Liver (tissue), 9 donors: ENCODE measurements around the gene DAND5. TPM values are rescaled to one million over a fixed set of nuclear protein-coding genes. Genes with fewer than 3 reads are reported as not detected.

ENCODE experiments used
- DNase-seq: peaks from one replicate; pipeline ENCODE4 v3.0.0-alpha.2; 2017; ENCODE audit warnings: low spot score
- H3K27ac ChIP-seq, 2 donors: one replicate each; pipeline ENCODE4 v1.7.0; 2013; ENCODE audit warnings: inconsistent platforms in 2 of 2, low read length in 2 of 2, control low read depth in 1 of 2, low read depth in 1 of 2, mild to moderate bottlenecking in 1 of 2
- H3K27me3 ChIP-seq, 4 donors: one replicate each; pipeline versions ENCODE4 v1.6.1 to v1.7.0; 2013; ENCODE audit warnings: low read length in 3 of 4, inconsistent platforms in 1 of 4, mild to moderate bottlenecking in 1 of 4, moderate library complexity in 1 of 4; ENCODE audit not compliant: control insufficient read depth in 4 of 4, insufficient read depth in 4 of 4
- H3K36me3 ChIP-seq, 4 donors: one replicate each; pipeline versions ENCODE4 v1.6.1 to v1.7.0; 2013; ENCODE audit warnings: low read length in 3 of 4, mild to moderate bottlenecking in 3 of 4, low read depth in 1 of 4, moderate library complexity in 1 of 4; ENCODE audit not compliant: control insufficient read depth in 4 of 4, insufficient read depth in 3 of 4
- H3K4me1 ChIP-seq, 4 donors: one replicate each; pipeline versions ENCODE4 v1.6.1 to v1.7.0; 2013; ENCODE audit warnings: low read length in 3 of 4, mild to moderate bottlenecking in 3 of 4, moderate library complexity in 1 of 4; ENCODE audit not compliant: control insufficient read depth in 4 of 4, insufficient read depth in 4 of 4
- H3K4me3 ChIP-seq, 3 donors: one replicate each; pipeline versions ENCODE4 v1.6.1 to v1.7.0; 2013; ENCODE audit warnings: low read length in 3 of 3, control low read depth in 1 of 3, low read depth in 1 of 3, mild to moderate bottlenecking in 1 of 3
- H3K9ac ChIP-seq, 2 donors: one replicate each; pipeline ENCODE4 v1.7.0; 2013; ENCODE audit warnings: low read length in 2 of 2, mild to moderate bottlenecking in 2 of 2, moderate library complexity in 2 of 2, control low read depth in 1 of 2, low read depth in 1 of 2
- H3K9me3 ChIP-seq, 4 donors: one replicate each; pipeline versions ENCODE4 v1.6.1 to v1.7.0; 2013; ENCODE audit warnings: low read length in 3 of 4; ENCODE audit not compliant: control insufficient read depth in 4 of 4
- ATF3 ChIP-seq: IDR thresholded peaks from 2 replicates; pipeline ENCODE4 v1.6.1; 2016; ENCODE audit warnings: antibody characterized with exemption
- CTCF ChIP-seq: fragments of 150-350 bp; IDR thresholded peaks from 2 replicates; pipeline ENCODE4 v1.5.1; 2017; ENCODE audit warnings: improper control_type of control experiment, low read depth, low read length; ENCODE audit not compliant: missing input control
- EGR1 ChIP-seq, 2 donors: IDR thresholded peaks; 2 replicates each; pipeline ENCODE4 v1.6.1; 2016 to 2018; ENCODE audit warnings: antibody characterized with exemption in 2 of 2, low read depth in 2 of 2
- FOXA1 ChIP-seq: IDR thresholded peaks from 2 replicates; pipeline ENCODE4 v1.6.1; 2016; ENCODE audit warnings: antibody characterized with exemption
- FOXA2 ChIP-seq: IDR thresholded peaks from 2 replicates; pipeline ENCODE4 v1.6.1; 2016; ENCODE audit warnings: antibody characterized with exemption
- GABPA ChIP-seq, 2 donors: IDR thresholded peaks in 1 of 2; conservative IDR thresholded peaks in 1 of 2; 2 replicates each; pipeline ENCODE4 v1.6.1; 2016; ENCODE audit warnings: antibody characterized with exemption in 2 of 2, mild to moderate bottlenecking in 1 of 2, moderate library complexity in 1 of 2
- HNF4A ChIP-seq, 2 donors: conservative IDR thresholded peaks; 2 replicates each; pipeline ENCODE4 v1.6.1; 2016; ENCODE audit warnings: antibody characterized with exemption in 2 of 2, mild to moderate bottlenecking in 2 of 2
- HNF4G ChIP-seq: IDR thresholded peaks from 2 replicates; pipeline ENCODE4 v1.6.1; 2016; ENCODE audit warnings: antibody characterized with exemption
- JUND ChIP-seq, 2 donors: IDR thresholded peaks; 2 replicates each; pipeline ENCODE4 v1.6.1; 2016; ENCODE audit warnings: antibody characterized with exemption in 2 of 2
- MAX ChIP-seq: IDR thresholded peaks from 2 replicates; pipeline ENCODE4 v1.6.1; 2016; ENCODE audit warnings: antibody characterized with exemption
- NR2F2 ChIP-seq: IDR thresholded peaks from 2 replicates; pipeline ENCODE4 v1.6.1; 2016; ENCODE audit warnings: antibody characterized with exemption
- RAD21 ChIP-seq, 2 donors: IDR thresholded peaks; 2 replicates each; pipeline ENCODE4 v1.6.1; 2016; ENCODE audit warnings: antibody characterized with exemption in 2 of 2, mild to moderate bottlenecking in 2 of 2
- REST ChIP-seq: IDR thresholded peaks from 2 replicates; pipeline ENCODE4 v1.6.1; 2016; ENCODE audit warnings: antibody characterized with exemption, mild to moderate bottlenecking
- RXRA ChIP-seq, 2 donors: IDR thresholded peaks; 2 replicates each; pipeline ENCODE4 v1.6.1; 2017 to 2018; ENCODE audit warnings: antibody characterized with exemption in 2 of 2, mild to moderate bottlenecking in 1 of 2
- SP1 ChIP-seq: IDR thresholded peaks from 2 replicates; pipeline ENCODE4 v1.6.1; 2018; ENCODE audit warnings: antibody characterized with exemption, mild to moderate bottlenecking
- TAF1 ChIP-seq: conservative IDR thresholded peaks from 2 replicates; pipeline ENCODE4 v1.6.1; 2016; ENCODE audit warnings: antibody characterized with exemption, mild to moderate bottlenecking
- YY1 ChIP-seq: IDR thresholded peaks from 2 replicates; pipeline ENCODE4 v1.6.1; 2016; ENCODE audit warnings: antibody characterized with exemption, mild to moderate bottlenecking
- ZBTB33 ChIP-seq: IDR thresholded peaks from 2 replicates; pipeline ENCODE4 v1.6.1; 2016; ENCODE audit warnings: antibody characterized with exemption
- WGBS: extraction: QIAGEN DNeasy Blood & Tissue Kit; methylation state at CpG from one replicate; pipeline ENCODE4 v1.1.7; 2013; 5-methylcytosine and 5-hydroxymethylcytosine counted together
- polyA plus RNA-seq, 2 donors: library from polyadenylated mRNA; stranded (reverse) in 1 of 2; unstranded in 1 of 2; fragments of 200-250 nt in 1 of 2; fragments of >200 nt in 1 of 2; fragmentation: Nextera tagmentation in 1 of 2; extraction: Ambion mirVana in 1 of 2; gene quantifications; one replicate each; pipeline versions ENCODE4 v1.2.1 to v1.2.3, GENCODE V29; 2013 to 2015
- total RNA-seq, 2 donors: library from RNA; depleted of rRNA; stranded (reverse); fragments of >200 nt; gene quantifications; one replicate each; pipeline ENCODE4 v1.2.3, GENCODE V29; 2014
- donor health status: healthy.
- donor health status: healthy.
- donor health status: healthy.
- donor health status: healthy.
- donor health status: healthy.

The DAND5 gene
- total and polyA plus RNA-seq, 4 donors = 0.23 TPM; not detected in 3

- TF ChIP-seq RXRA (IDR thresholded peaks at IDR 0.05) (peak; percentile 16 to 27), REST (peak; percentile 72), NR2F2 (peak; percentile 10), HNF4G (no peak), EGR1 (IDR thresholded peaks at IDR 0.05; ENCODE audit: low read depth in 2 of 2) (peak in 1 of 2 donors; percentile 34), FOXA1 (no peak), ZBTB33 (no peak), RAD21 (IDR thresholded peaks at IDR 0.05) (no peak), SP1 (peak; percentile 42), TAF1 (peak; percentile 45), ATF3 (no peak), MAX (no peak), HNF4A (conservative IDR thresholded peaks at IDR 0.05) (peak; percentile 23 to 39), FOXA2 (no peak), GABPA (IDR thresholded peaks at IDR 0.05 in 1 of 2, conservative IDR thresholded peaks at IDR 0.05 in 1 of 2) (peak; percentile 93 to 98), YY1 (peak; percentile 100), CTCF (no peak), JUND (IDR thresholded peaks at IDR 0.05) (peak in 1 of 2 donors; percentile 30)
- Histone ChIP-seq H3K36me3 (peaks cover 4 to 17% (median 10%) of the 10 kb centered on the region in 4 donors), H3K27ac (peak within 1 kb of the TSS; percentile 77 to 79), H3K9ac (peak within 1 kb of the TSS; percentile 26 to 82), H3K4me3 (peak within 1 kb of the TSS; percentile 77 to 93 (median 91)), H3K9me3 (no peaks in the 10 kb centered on the region), H3K4me1 (peaks cover 6 to 31% (median 23%) of the 10 kb centered on the region in 4 donors), H3K27me3 (no peaks in the 10 kb centered on the region)
- WGBS = under 1% methylated on average over 51 of the region's 51 CpGs
- peak; percentile 93 for DNase-seq
Observed at GRCh38 chr19:12933287-12934072, 35.9 kb upstream of the DAND5 start, which contains the start of gene FARSA. Gene FARSA (minus strand): TSS chr19:12933711. CDS start chr19:12933696, 15 bp downstream.
